ENCODE results near the gene SCAPER.

DNA sequence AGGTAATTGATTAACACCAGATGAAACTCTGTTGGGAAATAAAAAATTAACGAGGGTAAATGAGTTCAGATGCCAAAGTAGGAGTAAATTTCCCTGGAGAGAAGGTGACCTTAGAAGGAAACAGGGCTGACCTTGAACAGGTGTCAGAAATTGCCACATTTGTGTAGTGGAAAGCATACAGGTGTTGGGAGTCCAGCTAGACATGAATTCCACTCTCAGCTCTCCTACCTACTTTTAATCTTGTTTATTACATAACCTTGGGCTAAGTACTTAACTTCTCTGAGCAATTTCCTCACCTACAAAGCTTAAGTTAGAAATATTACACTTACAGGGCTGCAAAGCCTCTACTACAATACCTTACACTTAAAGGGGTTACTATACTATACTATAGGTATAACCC, 472.5 kb downstream of the SCAPER start:
- no peak for TF ChIP-seq EZH2 (IDR thresholded peaks at IDR 0.05)
- TF ChIP-seq, protein P1, sequence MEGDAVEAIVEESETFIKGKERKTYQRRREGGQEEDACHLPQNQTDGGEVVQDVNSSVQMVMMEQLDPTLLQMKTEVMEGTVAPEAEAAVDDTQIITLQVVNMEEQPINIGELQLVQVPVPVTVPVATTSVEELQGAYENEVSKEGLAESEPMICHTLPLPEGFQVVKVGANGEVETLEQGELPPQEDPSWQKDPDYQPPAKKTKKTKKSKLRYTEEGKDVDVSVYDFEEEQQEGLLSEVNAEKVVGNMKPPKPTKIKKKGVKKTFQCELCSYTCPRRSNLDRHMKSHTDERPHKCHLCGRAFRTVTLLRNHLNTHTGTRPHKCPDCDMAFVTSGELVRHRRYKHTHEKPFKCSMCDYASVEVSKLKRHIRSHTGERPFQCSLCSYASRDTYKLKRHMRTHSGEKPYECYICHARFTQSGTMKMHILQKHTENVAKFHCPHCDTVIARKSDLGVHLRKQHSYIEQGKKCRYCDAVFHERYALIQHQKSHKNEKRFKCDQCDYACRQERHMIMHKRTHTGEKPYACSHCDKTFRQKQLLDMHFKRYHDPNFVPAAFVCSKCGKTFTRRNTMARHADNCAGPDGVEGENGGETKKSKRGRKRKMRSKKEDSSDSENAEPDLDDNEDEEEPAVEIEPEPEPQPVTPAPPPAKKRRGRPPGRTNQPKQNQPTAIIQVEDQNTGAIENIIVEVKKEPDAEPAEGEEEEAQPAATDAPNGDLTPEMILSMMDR (IDR thresholded peaks at IDR 0.05 in 2 of 3, conservative IDR thresholded peaks at IDR 0.05 in 1 of 3; ENCODE audit: borderline replicate concordance in 1 of 3, insufficient read depth in 1 of 3, low read depth in 2 of 3, low read length in 2 of 3) = no peak
- no peak for TF ChIP-seq SRF (IDR thresholded peaks at IDR 0.05; ENCODE audit: low read depth)
- TF ChIP-seq EZH2phosphoT487 (IDR thresholded peaks at IDR 0.05; ENCODE audit: borderline replicate concordance) = no peak
- no peak for TF ChIP-seq POLR2A (IDR thresholded peaks at IDR 0.05; ENCODE audit: borderline replicate concordance, extremely low read depth, insufficient read depth, insufficient read length)
- no peak for TF ChIP-seq ZNF274 (IDR thresholded peaks at IDR 0.05; ENCODE audit: low read depth, low read length)

All from HCT116 (cell line).